AG08396 (cell line): ENCODE data around the gene RAD51B.
"Not testable (repeated sequence)": the region's sequence is repeated elsewhere in the genome, so short reads cannot be mapped to it uniquely, and the experiment has no call there.

Experiments used
- DNase-seq: peaks from one replicate; pipeline ENCODE4 v3.0.0; 2012; ENCODE audit warnings: low spot score, mixed read lengths

RAD51B gene

DNA sequence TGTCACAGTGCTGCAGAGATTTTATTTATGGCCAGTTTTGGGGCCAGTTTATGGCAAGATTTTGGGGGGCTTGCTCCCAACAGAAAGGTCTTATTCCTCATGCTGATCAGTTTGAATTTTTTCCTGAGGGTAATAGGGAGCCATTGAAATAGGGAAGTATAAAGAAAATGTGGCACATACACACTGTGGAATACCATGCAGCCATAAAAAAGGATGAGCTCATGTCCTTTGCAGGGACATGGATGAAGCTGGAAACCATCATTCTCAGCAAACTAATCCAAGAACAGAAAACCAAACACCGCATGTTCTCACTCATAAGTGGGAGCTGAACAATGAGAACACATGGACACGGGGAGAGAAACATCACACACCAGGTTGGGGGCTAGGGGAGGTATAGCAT is 483.4 kb downstream of the RAD51B start:
- not testable (repeated sequence) for DNase-seq

DNA sequence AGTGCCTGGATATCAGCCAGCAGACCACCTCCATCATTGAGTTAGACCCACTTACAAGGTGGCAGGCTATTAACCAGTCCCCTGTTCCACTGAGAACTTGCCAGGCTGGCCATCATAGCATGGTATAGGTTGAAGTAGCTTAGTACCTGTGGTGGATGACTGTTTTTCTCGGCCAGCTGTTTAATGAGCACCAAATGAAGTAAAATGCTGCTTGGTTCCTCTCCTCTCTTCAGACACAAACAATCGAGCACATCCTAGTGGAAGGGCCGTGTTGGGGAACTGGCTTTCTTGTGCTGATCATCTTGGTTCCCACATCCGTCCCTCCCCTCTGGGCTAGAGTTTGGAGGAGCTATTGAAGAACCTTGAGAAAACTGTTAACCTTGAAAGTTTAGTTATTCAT is 486.2 kb downstream of the RAD51B start:
- no peak for DNase-seq

DNA sequence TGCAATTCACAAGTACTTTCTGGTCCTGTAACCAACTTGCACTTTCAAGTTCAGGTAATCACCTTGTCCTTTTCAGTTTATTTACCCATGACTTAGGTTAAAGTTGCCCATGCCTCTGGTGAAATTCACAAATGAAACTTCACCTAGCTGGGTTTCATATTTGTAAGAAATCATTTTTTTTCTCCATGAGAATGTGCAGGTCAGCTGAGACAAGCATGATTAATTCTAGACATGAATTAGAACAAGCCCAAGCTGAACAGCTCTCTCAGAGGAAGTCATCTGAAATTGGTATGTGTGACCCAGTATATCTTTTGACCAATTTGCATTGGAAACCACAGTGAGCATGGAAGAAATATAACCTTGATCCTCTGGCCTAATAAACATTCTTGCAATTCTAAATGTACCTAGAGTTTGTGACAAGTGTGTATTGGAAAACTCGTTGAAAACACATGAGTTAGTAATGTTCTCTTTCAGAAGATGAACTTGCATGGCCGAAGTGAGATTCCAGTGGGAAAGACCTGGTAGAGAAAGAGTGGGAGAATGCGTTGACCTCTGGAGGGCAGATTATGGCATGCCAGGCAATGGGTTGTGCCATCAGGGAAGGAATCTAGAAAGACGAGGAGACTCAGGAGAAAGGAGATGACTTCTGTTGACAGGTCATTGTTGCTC is 486.8 kb downstream of the RAD51B start:
- DNase-seq: no peak

DNA sequence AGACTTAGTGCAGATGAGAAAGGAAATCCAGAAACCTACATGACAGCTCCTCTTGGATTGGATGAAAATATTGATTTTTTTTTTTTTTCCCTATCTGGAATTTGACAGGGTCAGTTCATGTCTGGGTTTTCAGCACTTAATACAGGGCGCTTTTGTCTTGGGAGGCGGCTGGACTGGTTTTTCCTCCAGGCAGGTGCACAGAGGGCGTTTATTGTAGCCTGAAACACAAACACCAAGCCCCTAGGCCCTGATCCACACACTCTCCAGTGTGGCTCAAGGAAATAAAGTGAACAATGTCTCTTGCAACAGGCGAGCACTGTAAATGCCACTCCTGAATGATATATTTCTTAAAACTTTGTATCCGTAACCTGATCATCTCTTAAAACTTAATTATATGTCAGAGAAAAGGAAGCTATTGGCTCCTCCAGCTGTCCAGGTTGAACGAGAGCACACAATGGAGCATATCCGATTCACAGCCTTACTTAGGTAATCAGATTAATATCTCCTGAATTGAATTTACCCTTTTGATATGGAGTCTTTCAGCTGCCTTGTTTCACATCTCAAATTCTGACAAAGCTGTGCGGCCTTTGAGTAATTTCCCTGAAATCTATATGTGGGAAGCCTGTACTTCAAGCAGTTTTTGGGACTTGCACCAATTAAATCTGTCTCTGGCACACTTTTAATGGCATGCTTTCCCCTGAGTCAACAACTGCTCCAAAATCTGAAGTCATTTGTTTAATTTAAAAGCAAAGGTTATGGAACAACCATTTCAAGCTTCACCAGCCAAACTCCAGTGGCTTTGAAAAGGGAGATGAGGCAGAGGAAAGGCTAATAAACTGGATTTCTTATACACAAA is 487.6 kb downstream of the RAD51B start:
- peak; percentile 19 for DNase-seq

DNA sequence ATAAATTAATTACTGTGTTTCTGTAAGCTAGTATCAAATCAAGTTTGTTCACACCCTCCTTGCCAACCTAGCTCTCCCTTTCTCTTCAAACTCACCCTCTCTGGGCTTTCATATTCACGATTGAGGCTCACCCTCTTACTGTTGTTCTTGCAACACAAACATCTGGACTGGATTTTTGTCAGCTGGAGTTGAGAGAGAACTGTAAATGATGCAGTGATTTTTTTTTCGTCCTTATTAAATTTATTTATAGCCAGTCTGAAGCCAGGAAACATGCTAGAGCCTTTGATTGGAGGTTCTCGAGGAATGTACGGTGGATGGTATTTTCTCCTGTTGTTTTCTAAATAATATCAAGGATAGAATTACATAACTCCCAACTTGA is 488.2 kb downstream of the RAD51B start:
- DNase-seq: peak; percentile 30

DNA sequence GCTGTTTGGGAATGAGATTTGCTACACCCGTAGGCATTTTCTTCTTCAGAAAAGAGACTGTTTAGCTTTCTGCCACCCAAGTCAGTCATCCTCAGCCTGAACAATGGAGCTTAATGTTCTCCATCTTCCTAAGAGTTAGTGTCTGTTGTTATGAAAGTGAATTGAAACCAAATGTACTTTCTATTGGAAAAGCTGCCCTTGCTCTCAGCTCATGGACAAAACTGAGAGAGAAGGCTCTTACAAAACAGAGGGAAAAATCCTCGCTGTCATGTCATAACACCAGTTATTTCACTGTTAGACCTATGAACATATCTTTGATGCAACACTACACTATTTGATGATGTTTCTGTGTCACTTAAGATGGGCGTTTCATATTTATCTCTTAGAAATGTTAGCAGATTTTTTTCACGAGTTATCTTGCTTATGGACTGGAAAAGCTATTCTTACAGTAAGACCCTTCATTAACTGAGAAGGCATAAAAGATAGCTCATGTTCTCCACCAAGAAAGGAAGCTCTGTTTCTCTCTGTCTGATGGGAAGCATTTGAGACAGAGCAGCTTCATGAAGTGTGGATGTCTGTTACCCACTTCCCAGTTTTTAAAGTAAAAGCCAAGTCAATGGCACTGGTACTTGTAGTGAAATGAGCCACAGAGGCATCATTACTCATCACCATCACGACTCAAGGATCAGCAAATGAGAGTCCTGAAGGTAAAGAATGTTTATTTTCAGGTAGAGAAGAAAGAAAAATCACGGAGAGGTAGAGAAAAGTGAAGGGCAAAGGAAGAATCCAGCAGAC is 489.3 kb downstream of the RAD51B start:
- no peak for DNase-seq

DNA sequence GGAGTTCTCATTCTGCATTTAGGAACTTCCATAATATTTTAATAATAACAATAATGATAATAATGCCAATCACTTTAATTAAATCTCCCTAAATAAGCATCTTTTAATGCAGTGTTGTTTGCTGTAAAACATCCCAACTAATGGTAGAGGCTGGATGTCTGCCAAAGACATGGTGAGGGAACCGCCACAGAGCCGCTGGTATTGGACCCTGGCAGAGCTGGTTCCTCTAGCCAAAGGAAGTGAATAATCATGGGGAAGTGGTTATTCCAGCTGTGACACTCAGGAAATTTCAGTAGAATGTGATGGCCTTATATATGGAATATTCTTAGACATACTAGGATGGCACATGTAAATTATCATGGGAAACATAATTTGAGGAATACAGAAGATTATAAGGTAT is 490.0 kb downstream of the RAD51B start:
- DNase-seq: no peak

DNA sequence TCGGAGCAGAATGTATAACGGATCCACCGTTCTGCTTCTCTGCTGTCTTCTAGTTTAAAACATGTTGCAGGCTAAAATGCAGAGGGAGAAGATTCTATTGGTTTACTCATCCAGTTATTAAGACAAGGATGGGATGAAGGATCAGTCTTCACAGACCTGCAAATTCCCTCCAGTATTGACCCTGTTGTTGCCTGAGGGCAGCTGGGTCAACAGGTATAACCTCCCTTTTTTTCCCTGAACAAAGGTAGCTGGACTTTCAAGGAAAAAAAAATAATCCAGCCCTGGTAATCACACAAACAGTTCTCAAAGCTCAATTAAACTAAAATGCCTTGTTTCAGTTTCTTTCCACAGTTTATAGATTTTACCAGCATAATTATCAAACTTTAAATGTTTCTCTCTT is 492.7 kb downstream of the RAD51B start:
- DNase-seq: no peak

DNA sequence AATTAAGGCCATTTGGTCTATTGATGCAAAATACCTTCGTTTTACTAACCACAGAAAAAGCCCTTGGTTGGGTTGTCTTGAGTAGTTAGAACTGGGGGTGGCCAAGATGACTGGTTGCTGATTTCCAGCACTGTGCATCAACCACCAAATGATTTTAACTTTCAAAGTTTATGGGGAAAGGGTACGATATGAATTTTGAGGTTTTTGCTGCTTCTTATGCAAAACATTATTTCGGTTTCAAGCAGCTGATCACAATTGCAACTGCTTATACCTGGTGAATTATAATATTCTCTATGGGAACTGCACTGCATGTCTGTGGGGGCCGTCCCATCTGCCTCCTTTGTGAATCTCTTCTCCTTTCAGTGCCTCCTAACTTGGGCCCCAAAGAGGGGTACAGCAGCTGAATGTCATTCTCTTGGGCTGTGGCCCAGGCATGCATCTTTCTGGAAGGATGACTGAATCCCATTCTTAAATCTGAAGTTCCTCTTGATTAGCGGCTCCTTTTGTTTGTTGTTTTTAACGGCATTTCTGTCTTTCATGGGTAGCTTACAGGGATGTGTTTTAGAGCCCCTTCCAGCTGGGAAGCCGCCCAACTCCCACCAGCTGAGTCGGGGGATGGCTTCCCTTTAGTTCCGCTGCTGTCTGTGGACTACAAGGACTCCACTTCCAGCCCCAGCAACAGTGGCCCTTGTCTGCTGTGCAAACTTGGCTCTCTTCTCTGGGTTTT is 493.5 kb downstream of the RAD51B start:
- no peak for DNase-seq

DNA sequence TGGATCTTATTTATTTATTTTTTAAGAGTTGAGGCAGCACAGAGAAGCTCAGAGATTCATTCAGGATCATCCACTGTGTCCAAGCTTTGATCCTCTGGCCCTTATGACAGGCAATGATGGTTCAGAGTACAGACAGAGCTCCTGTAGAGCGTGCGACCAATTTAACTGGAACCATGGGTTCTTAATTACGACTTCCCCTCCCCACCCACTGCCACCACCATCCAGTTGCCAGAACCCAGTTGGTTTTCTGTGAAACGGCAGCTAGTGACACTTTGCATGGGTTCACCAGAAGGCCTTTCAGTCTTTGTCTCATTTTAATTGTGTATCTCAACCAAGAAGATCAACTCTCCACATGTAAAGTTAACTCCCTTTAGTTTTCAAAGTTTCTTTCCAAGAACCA is 495.1 kb downstream of the RAD51B start:
- no peak for DNase-seq

DNA sequence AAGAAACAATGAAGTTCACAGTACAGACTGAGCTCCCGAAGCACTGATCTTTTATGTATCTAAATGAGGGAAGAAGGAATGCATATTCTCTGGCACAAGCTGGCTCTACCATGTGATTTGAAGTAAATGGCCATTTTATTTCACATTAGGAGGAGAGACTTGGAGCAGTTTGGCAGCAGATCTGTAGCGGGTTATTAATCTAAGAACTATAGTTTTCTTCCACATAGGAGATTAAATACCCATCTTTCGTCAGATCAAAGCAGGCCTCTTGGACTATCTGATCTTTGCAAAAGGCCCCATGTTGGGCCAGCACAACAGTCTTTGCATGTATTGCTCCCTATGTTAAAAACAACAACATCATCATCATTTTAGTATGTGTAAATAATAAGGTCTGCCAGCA is 495.5 kb downstream of the RAD51B start:
- no peak for DNase-seq

DNA sequence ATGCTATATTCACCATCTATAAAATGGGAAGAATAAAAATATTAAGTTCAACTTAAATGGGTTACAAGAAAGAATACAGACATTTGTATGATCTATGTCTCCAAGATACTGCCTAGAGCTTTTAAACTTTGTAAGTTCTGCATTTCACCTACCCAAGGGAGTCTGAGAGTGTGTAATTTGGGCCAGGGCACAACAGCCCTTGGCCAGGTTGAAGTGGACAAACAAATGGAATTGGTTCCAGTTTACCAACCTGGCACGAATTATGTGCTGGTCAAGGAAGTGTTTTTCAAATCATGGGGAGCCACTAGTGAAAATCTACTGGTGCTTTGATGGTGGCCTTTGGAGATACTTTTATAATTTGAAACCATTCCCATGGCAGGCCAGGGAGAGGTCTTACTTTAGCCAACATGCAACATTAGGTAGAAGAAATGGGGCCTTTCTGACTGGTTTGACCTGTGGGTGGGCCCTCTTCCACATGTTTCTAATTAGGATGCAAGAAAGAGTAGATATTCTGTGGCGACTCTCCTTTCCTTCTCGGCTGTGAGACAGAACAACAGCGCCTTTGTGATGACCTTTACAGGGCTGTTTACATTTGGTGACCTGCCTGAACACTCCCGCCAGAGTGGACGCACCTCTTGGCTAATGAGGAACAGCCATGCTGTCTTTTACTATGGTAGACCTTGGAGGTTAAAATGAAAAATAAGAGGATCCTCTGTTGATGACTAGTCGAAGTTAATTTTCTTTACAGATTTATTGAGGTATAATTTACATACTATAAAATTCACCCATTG is 496.7 kb downstream of the RAD51B start:
- no peak for DNase-seq

DNA sequence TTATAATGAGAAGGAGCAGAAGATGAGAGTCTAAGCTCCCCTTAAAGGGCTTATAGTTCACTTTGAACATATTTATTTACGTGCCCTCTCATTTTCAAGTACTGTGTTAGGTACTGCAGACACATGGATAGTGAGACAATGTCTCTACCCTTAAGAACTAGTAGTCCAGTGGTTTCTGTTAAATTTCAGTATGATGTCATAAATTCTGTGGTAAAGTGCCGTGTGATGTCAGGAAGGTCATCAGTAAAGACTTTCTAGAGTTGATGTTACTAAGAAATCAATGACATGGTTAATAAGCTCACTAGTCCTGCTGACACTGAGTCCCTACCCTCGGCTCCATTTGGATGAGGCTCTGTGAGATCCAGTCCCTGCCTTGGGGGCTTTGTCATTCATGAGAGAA is 497.7 kb downstream of the RAD51B start:
- no peak for DNase-seq

DNA sequence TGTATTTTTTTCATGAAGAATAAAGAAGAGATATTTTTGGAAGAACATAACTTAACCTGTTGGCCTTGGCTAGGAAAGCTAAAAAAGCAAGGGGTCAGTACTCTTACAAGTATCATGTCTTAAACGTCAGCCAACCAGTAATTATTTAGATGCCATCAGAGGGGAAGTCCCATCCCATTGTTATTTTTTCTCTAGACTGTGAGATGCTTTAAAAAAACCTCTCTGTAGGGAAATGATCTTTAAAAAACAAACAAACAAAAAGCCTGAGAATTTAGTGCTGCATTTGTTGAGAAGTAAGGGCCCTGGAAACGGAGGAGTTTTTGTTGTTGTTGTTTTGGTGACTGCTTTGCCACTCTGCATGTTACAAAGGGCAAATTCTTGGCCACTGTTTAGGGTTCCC is 499.2 kb downstream of the RAD51B start:
- no peak for DNase-seq

DNA sequence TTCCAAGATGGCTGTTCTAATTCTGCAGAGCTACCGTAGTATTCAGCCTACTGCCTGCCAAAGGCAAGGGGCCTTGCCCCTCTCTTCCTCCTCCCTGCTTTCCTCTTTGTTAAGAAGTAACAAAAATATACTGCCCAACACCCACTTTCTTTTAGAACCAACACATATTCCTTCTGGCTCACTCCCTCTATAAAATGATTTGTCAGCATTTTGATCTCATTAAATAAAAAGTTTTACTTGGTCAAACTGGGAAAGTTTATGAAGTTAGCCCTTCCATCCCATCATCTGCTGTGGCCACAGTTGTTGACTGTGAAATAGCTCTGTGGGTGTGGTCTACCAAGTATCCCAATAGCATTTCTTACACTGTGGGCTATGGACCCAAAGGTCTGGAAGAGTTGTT is 500.9 kb downstream of the RAD51B start:
- DNase-seq: no peak

DNA sequence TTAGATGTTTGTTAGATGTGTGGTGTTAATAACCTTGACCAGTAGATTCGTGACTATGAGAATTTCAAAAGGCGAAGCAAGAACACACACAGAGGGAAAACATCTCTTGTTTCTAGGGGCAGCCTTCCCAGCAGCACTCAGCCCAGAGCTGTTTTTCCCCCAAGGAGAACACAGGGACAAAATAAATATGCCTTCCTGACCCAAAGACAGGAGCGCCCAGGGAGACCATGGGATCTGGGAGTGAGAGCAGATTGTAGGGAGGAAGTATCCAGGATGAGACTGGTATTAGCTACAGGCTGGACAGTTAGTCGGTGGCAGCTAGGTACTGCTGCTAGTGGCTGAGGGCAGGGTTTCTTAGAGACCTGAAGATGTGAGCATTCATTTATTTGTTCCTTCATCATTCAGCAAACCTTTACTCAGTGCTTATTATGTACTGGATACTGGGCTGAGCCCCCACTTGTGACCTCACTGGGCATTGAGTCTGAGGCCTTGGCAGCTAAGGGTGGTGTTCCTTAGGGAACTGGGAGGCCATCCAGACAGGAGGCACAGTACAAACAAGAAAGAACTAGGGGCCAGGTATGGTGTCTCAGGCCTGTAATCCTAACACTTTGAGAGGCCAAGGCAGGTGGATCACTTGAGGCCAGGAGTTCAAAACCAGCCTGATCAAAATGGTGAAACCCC is 503.5 kb downstream of the RAD51B start:
- DNase-seq: no peak

DNA sequence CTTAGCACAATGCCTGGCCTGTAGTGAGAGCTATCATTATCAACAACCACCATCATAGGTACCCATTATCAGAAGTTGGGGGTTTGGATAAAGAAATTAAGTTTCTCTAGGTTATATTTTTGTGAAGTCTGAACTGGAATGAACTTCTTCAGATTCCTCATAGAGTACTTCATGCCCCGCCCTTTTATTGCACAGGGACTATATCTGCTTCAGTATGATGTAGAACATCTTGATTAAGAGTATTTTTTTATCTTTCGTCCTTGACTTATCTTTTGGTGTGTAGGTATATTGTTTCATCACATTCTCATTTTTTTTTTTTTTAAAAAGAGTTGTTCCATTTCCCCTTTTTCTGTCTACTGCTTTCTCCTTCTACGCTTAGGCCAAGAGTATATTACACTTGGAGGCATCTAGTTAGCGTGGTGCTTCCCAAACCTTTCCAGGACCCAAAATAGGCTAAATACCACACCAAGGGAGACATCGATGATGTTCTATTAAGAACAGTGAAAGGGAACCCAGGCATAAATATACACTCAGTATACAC is 505.8 kb downstream of the RAD51B start:
- DNase-seq: no peak

DNA sequence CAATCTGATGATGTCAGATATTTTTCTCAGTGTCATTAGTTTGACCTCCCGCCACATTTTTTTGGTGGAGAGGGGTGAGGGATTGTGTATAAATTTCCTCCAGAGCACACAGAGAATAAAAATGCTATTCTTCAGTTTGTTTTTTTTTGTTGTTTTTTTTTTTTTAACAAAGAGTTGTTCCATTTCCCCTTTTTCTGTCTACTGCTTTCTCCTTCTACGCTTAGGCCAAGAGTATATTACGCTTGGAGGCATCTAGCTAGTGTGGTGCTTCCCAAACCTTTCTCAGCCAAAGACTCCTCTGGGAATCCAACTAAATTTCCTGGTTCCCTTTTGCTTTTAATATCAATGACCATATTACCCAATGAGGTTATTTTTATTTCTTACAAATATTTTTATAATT is 507.7 kb downstream of the RAD51B start:
- DNase-seq: no peak

DNA sequence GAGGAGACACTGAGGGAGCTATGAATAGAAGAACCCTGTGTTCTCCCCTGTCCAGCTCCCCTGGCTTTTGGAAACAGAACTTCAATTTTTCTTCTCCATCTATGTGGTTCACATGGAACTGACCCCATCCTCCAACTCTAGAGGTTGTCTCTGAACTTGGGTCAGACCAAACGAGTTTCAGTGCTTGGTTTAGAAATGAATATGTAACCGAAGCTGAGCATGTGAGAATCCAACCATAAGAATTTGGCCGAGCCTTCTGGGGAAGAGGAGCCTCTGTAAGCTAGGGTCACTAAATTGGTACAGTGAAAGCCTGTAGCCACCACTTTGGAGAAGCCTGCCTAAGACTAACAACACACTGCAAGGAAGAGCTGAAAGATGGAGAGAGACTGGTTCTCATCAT is 508.9 kb downstream of the RAD51B start:
- DNase-seq: no peak

DNA sequence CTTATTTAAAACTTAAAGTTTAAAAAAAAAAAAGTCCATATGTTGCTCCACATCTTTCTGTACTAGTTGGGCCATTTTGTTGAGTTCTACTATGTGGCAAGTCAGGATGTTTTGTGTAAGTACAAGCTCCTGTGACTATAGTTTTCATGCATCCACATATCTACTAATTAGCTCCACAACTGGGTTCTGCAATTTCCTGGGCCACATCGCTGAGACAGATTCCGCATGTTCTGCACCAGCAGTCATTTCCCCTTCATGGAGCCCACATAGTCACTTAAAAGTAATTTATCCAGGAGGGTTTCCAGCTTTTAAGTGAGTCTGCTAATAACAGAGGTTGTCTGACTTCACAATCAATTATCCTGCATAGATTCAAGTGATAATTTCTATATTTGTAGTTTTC is 511.8 kb downstream of the RAD51B start:
- no peak for DNase-seq

DNA sequence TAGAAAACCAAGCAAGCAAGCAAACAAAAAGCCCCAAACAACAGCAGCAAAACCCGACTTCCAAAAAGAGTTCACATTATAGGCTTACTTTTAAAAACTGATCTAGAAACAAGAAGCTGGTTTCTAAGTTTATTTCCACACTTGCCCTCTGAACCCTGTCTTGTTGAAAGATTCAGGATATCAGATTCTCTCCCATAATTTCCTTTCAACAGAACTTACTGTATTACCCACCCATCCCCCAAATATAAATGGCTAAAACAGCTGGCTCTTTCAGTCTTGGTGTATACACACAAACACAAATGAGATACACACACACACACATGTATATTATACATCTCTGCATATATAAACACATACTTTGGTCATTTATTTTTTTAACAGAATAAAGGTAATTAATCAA is 512.4 kb downstream of the RAD51B start:
- no peak for DNase-seq
